Gastroesophageal sphincter (tissue), 4 donors: Measurements from ENCODE around the gene RBBP8NL. TPM values are rescaled to one million over a fixed set of nuclear protein-coding genes. Genes with fewer than 3 reads are reported as not detected.
A peak's percentile ranks its signal among the peaks of the same experiment; 100 is the strongest.

Experiments
- ATAC-seq: fragments of 150-250 bp; one replicate; pipeline ENCODE4 v1.9.1; 2016; ENCODE audit warnings: mild to moderate bottlenecking, moderate library complexity
- H3K27ac ChIP-seq, 4 donors: fragments of 200-600 bp; sonication (generic) in 3 of 4; 1 replicate in 3 of 4; 2 replicates in 1 of 4; pipeline ENCODE4 v1.5.1; 2016 to 2019
- H3K27me3 ChIP-seq: fragments of 200-600 bp; sonication (generic); one replicate; pipeline ENCODE4 v1.5.1; 2019
- H3K36me3 ChIP-seq, 2 donors: fragments of 200-600 bp; sonication (generic); one replicate each; pipeline ENCODE4 v1.5.1; 2019; ENCODE audit warnings: control low read depth in 1 of 2
- H3K4me1 ChIP-seq, 3 donors: fragments of 200-600 bp; sonication (generic); 1 replicate in 2 of 3; 2 replicates in 1 of 3; pipeline ENCODE4 v1.5.1; 2016 to 2019; ENCODE audit warnings: control low read depth in 2 of 3
- H3K4me3 ChIP-seq, 2 donors: fragments of 200-600 bp; sonication (generic); one replicate each; pipeline ENCODE4 v1.5.1; 2019; ENCODE audit warnings: mild to moderate bottlenecking in 1 of 2, moderate library complexity in 1 of 2
- H3K9me3 ChIP-seq, 3 donors: fragments of 200-600 bp; sonication (generic); one replicate each; pipeline ENCODE4 v1.5.1; 2017 to 2019; ENCODE audit warnings: control low read depth in 2 of 3
- CTCF ChIP-seq, 4 experiments: fragments of 200-600 bp in 2 of 4; fragments of 450-650 bp in 2 of 4; sonication (generic) in 1 of 4; IDR thresholded peaks; one replicate each; pipeline ENCODE4 v1.5.1; 2017 to 2019; ENCODE audit warnings: antibody characterized with exemption in 4 of 4, mild to moderate bottlenecking in 2 of 4, moderate library complexity in 2 of 4
- EP300 ChIP-seq: sonication (generic); formaldehyde crosslinking; IDR thresholded peaks from one replicate; pipeline ENCODE4 v1.6.1; 2017; ENCODE audit warnings: antibody characterized with exemption, mild to moderate bottlenecking
- POLR2A ChIP-seq, 2 donors: fragments of 450-650 bp; IDR thresholded peaks; one replicate each; pipeline ENCODE4 v1.6.1; 2017; ENCODE audit warnings: antibody characterized with exemption in 2 of 2, mild to moderate bottlenecking in 2 of 2, moderate library complexity in 1 of 2
- POLR2AphosphoS5 ChIP-seq: sonication (generic); formaldehyde crosslinking; IDR thresholded peaks from one replicate; pipeline ENCODE4 v1.6.1; 2017; ENCODE audit warnings: antibody characterized with exemption
- WGBS, 2 donors: methylation state at CpG; one replicate each; pipeline ENCODE4 v1.1.5; 2018; ENCODE audit warnings: low coverage in 1 of 2; 5-methylcytosine and 5-hydroxymethylcytosine counted together
- total RNA-seq, 4 donors: library from RNA; depleted of rRNA; stranded (reverse); fragments of >200 nt; gene quantifications; one replicate each; pipeline ENCODE4 v1.1.0, GENCODE V29; 2016

The RBBP8NL gene
- total RNA-seq, 4 donors from 2014 or later = 0.20 TPM; not detected in 3

- no CpG with 5 or more reads among the region's 72 CpGs for WGBS, 2 donors
- H3K36me3 ChIP-seq = peaks cover 0 to 2% of the 10 kb centered on the region in 2 donors
- TF ChIP-seq POLR2A (IDR thresholded peaks at IDR 0.05) (no peak), POLR2AphosphoS5 (no peak), EP300 (no peak), CTCF (IDR thresholded peaks at IDR 0.05) (no peak)
- H3K9me3 ChIP-seq = no peaks in the 10 kb centered on the region
- ATAC-seq = peak; percentile 1
- H3K4me1 ChIP-seq = peaks cover 9 to 98% (median 69%) of the 10 kb centered on the region in 3 donors
- H3K27ac ChIP-seq = peak overlapping the region; percentile 84 to 97 (median 92)
- peak overlapping the region; percentile 75 to 93 for H3K4me3 ChIP-seq
- peaks cover 8% of the 10 kb centered on the region for H3K27me3 ChIP-seq
These were observed 60.8 kb downstream of the RBBP8NL start for GRCh38 chr20:62366370-62367135.

- Histone ChIP-seq H3K4me3 (peak overlapping the region; percentile 75 to 93), H3K36me3 (peaks cover 0 to 4% of the 10 kb centered on the region in 2 donors), H3K4me1 (peaks cover 9 to 98% (median 69%) of the 10 kb centered on the region in 3 donors), H3K27me3 (peaks cover 8% of the 10 kb centered on the region), H3K9me3 (no peaks in the 10 kb centered on the region), H3K27ac (peak overlapping the region; percentile 84 to 97 (median 92))
- TF ChIP-seq EP300 = no peak
- no peak for TF ChIP-seq CTCF (IDR thresholded peaks at IDR 0.05)
- no peak for TF ChIP-seq POLR2A (IDR thresholded peaks at IDR 0.05)
- no peak for TF ChIP-seq POLR2AphosphoS5
- no CpG with 5 or more reads among the region's 10 CpGs for WGBS, 2 donors
- peak; percentile 10 for ATAC-seq
These were observed 61.4 kb downstream of the RBBP8NL start for GRCh38 chr20:62365814-62366369.

- peak in 1 of 2 donors; percentile 67 for TF ChIP-seq POLR2A (IDR thresholded peaks at IDR 0.05)
- peak; percentile 84 for TF ChIP-seq POLR2AphosphoS5
- TF ChIP-seq EP300 = no peak
- Histone ChIP-seq H3K27me3 (peaks cover 8% of the 10 kb centered on the region), H3K36me3 (peaks cover 0 to 4% of the 10 kb centered on the region in 2 donors), H3K4me3 (peak overlapping the region; percentile 75 to 93), H3K27ac (peak overlapping the region; percentile 84 to 97 (median 92)), H3K4me1 (peaks cover 9 to 96% (median 66%) of the 10 kb centered on the region in 3 donors), H3K9me3 (no peaks in the 10 kb centered on the region)
- ATAC-seq = peak; percentile 40
- 20 to 58% methylated on average over 1 to 3 of the region's 27 CpGs for WGBS, 2 donors
These were observed 62.2 kb downstream of the RBBP8NL start for GRCh38 chr20:62364911-62365736.

GRCh38 chr20:62363920-62364851, 63.2 kb downstream of the RBBP8NL start:
- TF ChIP-seq CTCF (IDR thresholded peaks at IDR 0.05) = no peak
- TF ChIP-seq POLR2AphosphoS5 = peak; percentile 20
- TF ChIP-seq POLR2A (IDR thresholded peaks at IDR 0.05) = no peak
- no peak for TF ChIP-seq EP300
- Histone ChIP-seq H3K4me1 (peaks cover 5 to 96% (median 67%) of the 10 kb centered on the region in 3 donors), H3K36me3 (peaks cover 0 to 4% of the 10 kb centered on the region in 2 donors), H3K27ac (peak overlapping the region; percentile 84 to 97 (median 92)), H3K27me3 (peaks cover 5% of the 10 kb centered on the region), H3K4me3 (peak overlapping the region in 1 of 2 donors; percentile 93), H3K9me3 (no peaks in the 10 kb centered on the region)
- no peak for ATAC-seq
- WGBS, 2 donors = 47% methylated on average over 6 of the region's 22 CpGs; no CpG with 5 or more reads in 1 of the 2 donors
